Gastroesophageal sphincter (tissue), 4 donors: ENCODE data around the gene COG5. TPM values are rescaled to one million over a fixed set of nuclear protein-coding genes. Genes with fewer than 3 reads are reported as not detected.
"Not testable (repeated sequence)": the region's sequence is repeated elsewhere in the genome, so short reads cannot be mapped to it uniquely, and the experiment has no call there.

ENCODE experiments used
- ATAC-seq: fragments of 150-250 bp; one replicate; pipeline ENCODE4 v1.9.1; 2016; ENCODE audit warnings: mild to moderate bottlenecking, moderate library complexity
- H3K27ac ChIP-seq, 4 donors: fragments of 200-600 bp; sonication (generic) in 3 of 4; 1 replicate in 3 of 4; 2 replicates in 1 of 4; pipeline ENCODE4 v1.5.1; 2016 to 2019
- H3K27me3 ChIP-seq: fragments of 200-600 bp; sonication (generic); one replicate; pipeline ENCODE4 v1.5.1; 2019
- H3K36me3 ChIP-seq, 2 donors: fragments of 200-600 bp; sonication (generic); one replicate each; pipeline ENCODE4 v1.5.1; 2019; ENCODE audit warnings: control low read depth in 1 of 2
- H3K4me1 ChIP-seq, 3 donors: fragments of 200-600 bp; sonication (generic); 1 replicate in 2 of 3; 2 replicates in 1 of 3; pipeline ENCODE4 v1.5.1; 2016 to 2019; ENCODE audit warnings: control low read depth in 2 of 3
- H3K4me3 ChIP-seq, 2 donors: fragments of 200-600 bp; sonication (generic); one replicate each; pipeline ENCODE4 v1.5.1; 2019; ENCODE audit warnings: mild to moderate bottlenecking in 1 of 2, moderate library complexity in 1 of 2
- H3K9me3 ChIP-seq, 3 donors: fragments of 200-600 bp; sonication (generic); one replicate each; pipeline ENCODE4 v1.5.1; 2017 to 2019; ENCODE audit warnings: control low read depth in 2 of 3
- EP300 ChIP-seq: sonication (generic); formaldehyde crosslinking; IDR thresholded peaks from one replicate; pipeline ENCODE4 v1.6.1; 2017; ENCODE audit warnings: antibody characterized with exemption, mild to moderate bottlenecking
- POLR2A ChIP-seq, 2 donors: fragments of 450-650 bp; IDR thresholded peaks; one replicate each; pipeline ENCODE4 v1.6.1; 2017; ENCODE audit warnings: antibody characterized with exemption in 2 of 2, mild to moderate bottlenecking in 2 of 2, moderate library complexity in 1 of 2
- POLR2AphosphoS5 ChIP-seq: sonication (generic); formaldehyde crosslinking; IDR thresholded peaks from one replicate; pipeline ENCODE4 v1.6.1; 2017; ENCODE audit warnings: antibody characterized with exemption
- WGBS, 2 donors: methylation state at CpG; one replicate each; pipeline ENCODE4 v1.1.5; 2018; ENCODE audit warnings: low coverage in 1 of 2; 5-methylcytosine and 5-hydroxymethylcytosine counted together
- total RNA-seq, 4 donors: library from RNA; depleted of rRNA; stranded (reverse); fragments of >200 nt; gene quantifications; one replicate each; pipeline ENCODE4 v1.1.0, GENCODE V29; 2016
- TF ChIP-seq, protein P1 (sequence below), 4 experiments: fragments of 200-600 bp in 2 of 4; fragments of 450-650 bp in 2 of 4; sonication (generic) in 1 of 4; IDR thresholded peaks; one replicate each; pipeline ENCODE4 v1.5.1; 2017 to 2019; ENCODE audit warnings: antibody characterized with exemption in 4 of 4, mild to moderate bottlenecking in 2 of 4, moderate library complexity in 2 of 4

COG5 gene
- total RNA-seq, 4 donors from 2014 or later: 31.6 to 50.4 (median 41.1) TPM

DNA sequence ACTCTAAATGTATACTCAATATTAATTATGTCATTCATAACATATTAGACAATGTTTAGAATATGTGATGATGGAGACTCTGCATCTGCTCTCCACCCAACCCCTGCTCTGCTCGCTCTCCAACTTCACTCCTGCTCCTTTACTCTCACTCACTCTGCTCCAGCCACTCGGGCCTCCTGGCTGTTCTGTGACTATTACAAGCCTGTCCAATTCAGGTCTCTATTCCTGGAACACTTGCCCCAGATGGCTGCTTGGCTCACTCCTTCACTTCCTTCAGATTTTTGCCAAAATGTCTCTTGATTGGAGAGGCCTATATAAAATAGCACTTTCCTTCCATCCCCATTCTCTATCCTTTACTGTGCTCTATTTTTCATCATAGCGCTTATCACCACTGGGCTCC is 310.1 kb downstream of the COG5 start:
- H3K9me3 ChIP-seq: no peaks in the 10 kb centered on the region
- WGBS, 2 donors: 67 to 80% methylated on average over 3 of the region's 3 CpGs
- no peak for ATAC-seq
- H3K4me3 ChIP-seq: no peak overlapping the region
- H3K27me3 ChIP-seq: no peaks in the 10 kb centered on the region
- no peak overlapping the region for H3K27ac ChIP-seq
- TF ChIP-seq, protein P1, sequence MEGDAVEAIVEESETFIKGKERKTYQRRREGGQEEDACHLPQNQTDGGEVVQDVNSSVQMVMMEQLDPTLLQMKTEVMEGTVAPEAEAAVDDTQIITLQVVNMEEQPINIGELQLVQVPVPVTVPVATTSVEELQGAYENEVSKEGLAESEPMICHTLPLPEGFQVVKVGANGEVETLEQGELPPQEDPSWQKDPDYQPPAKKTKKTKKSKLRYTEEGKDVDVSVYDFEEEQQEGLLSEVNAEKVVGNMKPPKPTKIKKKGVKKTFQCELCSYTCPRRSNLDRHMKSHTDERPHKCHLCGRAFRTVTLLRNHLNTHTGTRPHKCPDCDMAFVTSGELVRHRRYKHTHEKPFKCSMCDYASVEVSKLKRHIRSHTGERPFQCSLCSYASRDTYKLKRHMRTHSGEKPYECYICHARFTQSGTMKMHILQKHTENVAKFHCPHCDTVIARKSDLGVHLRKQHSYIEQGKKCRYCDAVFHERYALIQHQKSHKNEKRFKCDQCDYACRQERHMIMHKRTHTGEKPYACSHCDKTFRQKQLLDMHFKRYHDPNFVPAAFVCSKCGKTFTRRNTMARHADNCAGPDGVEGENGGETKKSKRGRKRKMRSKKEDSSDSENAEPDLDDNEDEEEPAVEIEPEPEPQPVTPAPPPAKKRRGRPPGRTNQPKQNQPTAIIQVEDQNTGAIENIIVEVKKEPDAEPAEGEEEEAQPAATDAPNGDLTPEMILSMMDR (IDR thresholded peaks at IDR 0.05): no peak
- TF ChIP-seq EP300 (no peak), POLR2AphosphoS5 (no peak), POLR2A (IDR thresholded peaks at IDR 0.05) (no peak)
- no peaks in the 10 kb centered on the region for H3K36me3 ChIP-seq
- H3K4me1 ChIP-seq: no peaks in the 10 kb centered on the region

DNA sequence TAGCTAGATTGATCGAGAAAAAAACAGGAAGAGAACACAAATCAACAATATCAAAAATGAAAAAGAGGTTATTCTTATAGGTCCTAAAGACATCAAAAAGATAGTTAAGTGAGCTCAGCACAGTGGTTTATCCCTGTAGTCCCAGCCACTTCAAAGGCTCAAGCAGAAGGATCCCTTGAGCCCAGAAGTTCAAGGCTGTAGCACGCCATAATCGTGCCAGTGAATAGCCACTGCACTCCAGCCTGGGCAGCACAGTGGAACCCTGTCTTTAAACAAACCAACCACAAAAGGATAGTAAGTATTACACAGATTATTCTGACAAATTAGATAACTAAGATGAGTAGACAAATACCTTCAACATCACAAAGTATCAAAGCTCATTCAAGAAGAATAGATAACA is 311.8 kb downstream of the COG5 start:
- Histone ChIP-seq H3K4me1 (no peaks in the 10 kb centered on the region), H3K36me3 (peaks cover 0 to 13% of the 10 kb centered on the region in 2 donors), H3K27me3 (no peaks in the 10 kb centered on the region), H3K4me3 (no peak overlapping the region), H3K27ac (no peak overlapping the region), H3K9me3 (no peaks in the 10 kb centered on the region)
- 91 to 96% methylated on average over 3 of the region's 3 CpGs for WGBS, 2 donors
- TF ChIP-seq EP300 (no peak), POLR2A (IDR thresholded peaks at IDR 0.05) (no peak), POLR2AphosphoS5 (no peak)
- TF ChIP-seq, protein P1 (IDR thresholded peaks at IDR 0.05): no peak
- no peak for ATAC-seq

GRCh38 chr7:107248551-107249316 is 315.0 kb downstream of the COG5 start:
- H3K36me3 ChIP-seq: peaks cover 0 to 38% of the 10 kb centered on the region in 2 donors
- no peaks in the 10 kb centered on the region for H3K27me3 ChIP-seq
- TF ChIP-seq EP300 (no peak), POLR2A (IDR thresholded peaks at IDR 0.05) (no peak), POLR2AphosphoS5 (no peak)
- TF ChIP-seq, protein P1 (IDR thresholded peaks at IDR 0.05): no peak
- peaks cover 0 to 10% (median 0%) of the 10 kb centered on the region in 3 donors for H3K9me3 ChIP-seq
- H3K4me3 ChIP-seq: no peak overlapping the region
- WGBS, 2 donors: 88 to 93% methylated on average over 5 of the region's 5 CpGs
- H3K4me1 ChIP-seq: no peaks in the 10 kb centered on the region
- no peak for ATAC-seq
- H3K27ac ChIP-seq: no peak overlapping the region

GRCh38 chr7:107246836-107247235 is 316.9 kb downstream of the COG5 start:
- H3K27ac ChIP-seq, ATAC-seq, H3K4me1 ChIP-seq, H3K4me3 ChIP-seq, H3K27me3 ChIP-seq: not testable (repeated sequence)
- WGBS, 2 donors: 95 to 96% methylated on average over 3 of the region's 3 CpGs
- Histone ChIP-seq H3K36me3 (peaks cover 0 to 39% of the 10 kb centered on the region in 2 donors), H3K9me3 (peaks cover 0 to 10% (median 0%) of the 10 kb centered on the region in 3 donors)

GRCh38 chr7:107244613-107245012 is 319.1 kb downstream of the COG5 start:
- no peak for TF ChIP-seq EP300
- WGBS, 2 donors: 95% methylated on average over 2 of the region's 2 CpGs; no CpG with 5 or more reads in 1 of the 2 donors

GRCh38 chr7:107242267-107242666 is 321.5 kb downstream of the COG5 start:
- H3K27ac ChIP-seq: no peak overlapping the region
- no peak for ATAC-seq
- 87 to 100% methylated on average over 2 to 3 of the region's 4 CpGs for WGBS, 2 donors
- no peak for TF ChIP-seq POLR2A (IDR thresholded peaks at IDR 0.05)
- TF ChIP-seq, protein P1 (IDR thresholded peaks at IDR 0.05): no peak
- TF ChIP-seq EP300: no peak
- no peak for TF ChIP-seq POLR2AphosphoS5
- H3K27me3 ChIP-seq: no peaks in the 10 kb centered on the region
- no peaks in the 10 kb centered on the region for H3K4me1 ChIP-seq
- peaks cover 0 to 10% (median 0%) of the 10 kb centered on the region in 3 donors for H3K9me3 ChIP-seq
- no peak overlapping the region for H3K4me3 ChIP-seq
- peaks cover 0 to 29% of the 10 kb centered on the region in 2 donors for H3K36me3 ChIP-seq

More at GRCh38 chr7:107244613-107245012, 319.1 kb downstream of the COG5 start:
- ATAC-seq: no peak
- Histone ChIP-seq H3K4me3 (no peak overlapping the region), H3K27ac (no peak overlapping the region), H3K36me3 (peaks cover 0 to 39% of the 10 kb centered on the region in 2 donors), H3K27me3 (no peaks in the 10 kb centered on the region), H3K9me3 (peaks cover 0 to 10% (median 0%) of the 10 kb centered on the region in 3 donors), H3K4me1 (no peaks in the 10 kb centered on the region)
